Omental fat pad (tissue), 4 donors: ENCODE measurements around the gene HTR3A. TPM values are rescaled to one million over a fixed set of nuclear protein-coding genes. Genes with fewer than 3 reads are reported as not detected.

Source experiments
- ATAC-seq: fragments of 150-250 bp; one replicate; pipeline ENCODE4 v1.9.1; 2016; ENCODE audit warnings: mild to moderate bottlenecking, moderate library complexity; ENCODE audit not compliant: low FRiP score
- DNase-seq: peaks from one replicate; pipeline ENCODE4 v3.0.0-alpha.2; 2019; ENCODE audit warnings: low spot score
- CTCF ChIP-seq, 3 donors: fragments of 450-650 bp; IDR thresholded peaks; one replicate each; pipeline ENCODE4 v1.5.1; 2016 to 2017; ENCODE audit warnings: antibody characterized with exemption in 3 of 3, mild to moderate bottlenecking in 3 of 3, moderate library complexity in 2 of 3
- total RNA-seq, 4 donors: library from RNA; depleted of rRNA; stranded (reverse); fragments of >200 nt; gene quantifications; one replicate each; pipeline ENCODE4 v1.1.0, GENCODE V29; 2016

Gene HTR3A
- total RNA-seq, 4 donors from 2014 or later, result 0.88 TPM; not detected in 3

DNA sequence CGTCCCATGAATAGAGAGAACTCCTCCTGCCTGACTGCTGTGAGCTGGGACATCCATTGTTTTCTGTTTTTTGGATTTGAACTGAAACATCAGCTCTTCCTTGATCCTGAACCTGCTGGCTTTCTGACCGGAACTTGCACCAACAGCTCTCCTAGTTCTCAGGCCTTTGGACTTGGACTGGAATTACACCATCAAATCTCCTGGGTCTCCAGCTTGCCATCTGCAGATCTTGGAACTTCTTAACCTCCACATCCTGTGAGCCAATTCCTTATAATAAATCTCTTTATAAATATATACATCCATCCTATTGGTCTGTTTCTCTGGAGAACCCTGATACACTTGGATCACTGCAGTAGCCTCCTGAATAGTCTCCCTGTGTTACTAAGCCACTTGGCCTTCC is 42.1 kb downstream of the HTR3A start:
- no peak for DNase-seq
- ATAC-seq, result no peak
- TF ChIP-seq CTCF (IDR thresholded peaks at IDR 0.05), result no peak

DNA sequence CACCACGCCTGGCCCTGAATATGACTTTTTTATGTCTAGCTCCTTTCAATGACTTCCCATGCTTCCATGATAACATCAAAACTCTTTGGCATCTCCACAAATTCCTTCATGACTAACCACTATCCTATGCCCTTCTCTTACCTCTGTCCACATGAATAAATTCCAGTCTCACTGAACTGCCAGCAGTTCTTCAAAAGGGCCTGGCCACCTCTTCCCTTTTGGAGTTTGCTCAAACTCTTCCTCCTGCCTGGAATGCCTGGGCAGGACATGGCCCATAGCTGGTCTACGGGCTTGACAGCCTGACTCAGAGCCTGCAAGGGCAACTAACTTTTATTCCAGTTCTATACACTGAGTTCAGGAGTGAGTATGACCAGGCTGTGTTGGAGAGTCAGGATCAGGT is 42.8 kb downstream of the HTR3A start:
- TF ChIP-seq CTCF (IDR thresholded peaks at IDR 0.05), result no peak
- ATAC-seq (no peak), DNase-seq (no peak)

DNA sequence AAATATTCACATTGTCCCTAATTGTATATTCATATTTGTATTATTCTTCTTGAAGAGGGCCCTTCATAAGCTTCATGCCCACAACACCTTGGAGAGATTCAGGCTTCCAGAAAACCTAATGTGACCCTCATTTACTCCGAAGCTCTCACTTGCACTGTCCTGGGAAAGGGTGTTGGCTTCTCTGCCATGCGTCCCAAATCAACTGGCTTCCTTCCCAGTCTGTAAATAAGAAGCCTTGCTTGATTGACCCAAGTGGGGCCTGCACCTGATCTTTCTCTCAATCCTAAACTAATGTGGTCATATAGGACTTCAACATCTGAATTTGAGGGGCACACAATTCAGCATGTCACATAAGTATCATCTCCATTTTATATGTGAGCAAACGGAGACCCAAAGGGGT is 44.1 kb downstream of the HTR3A start:
- ATAC-seq (no peak), DNase-seq (no peak)
- no peak for TF ChIP-seq CTCF (IDR thresholded peaks at IDR 0.05)

- ATAC-seq (no peak), DNase-seq (no peak)
- no peak for TF ChIP-seq CTCF (IDR thresholded peaks at IDR 0.05)
These were observed 44.7 kb downstream of the HTR3A start for GRCh38 chr11:114019574-114019973.

- no peak for TF ChIP-seq CTCF (IDR thresholded peaks at IDR 0.05)
- ATAC-seq, result no peak
- DNase-seq, result no peak
These were observed 50.5 kb downstream of the HTR3A start for GRCh38 chr11:114025329-114025907.

- DNase-seq (no peak), ATAC-seq (no peak)
- TF ChIP-seq CTCF (IDR thresholded peaks at IDR 0.05), result no peak
These were observed 51.4 kb downstream of the HTR3A start for GRCh38 chr11:114026355-114026754.

DNA sequence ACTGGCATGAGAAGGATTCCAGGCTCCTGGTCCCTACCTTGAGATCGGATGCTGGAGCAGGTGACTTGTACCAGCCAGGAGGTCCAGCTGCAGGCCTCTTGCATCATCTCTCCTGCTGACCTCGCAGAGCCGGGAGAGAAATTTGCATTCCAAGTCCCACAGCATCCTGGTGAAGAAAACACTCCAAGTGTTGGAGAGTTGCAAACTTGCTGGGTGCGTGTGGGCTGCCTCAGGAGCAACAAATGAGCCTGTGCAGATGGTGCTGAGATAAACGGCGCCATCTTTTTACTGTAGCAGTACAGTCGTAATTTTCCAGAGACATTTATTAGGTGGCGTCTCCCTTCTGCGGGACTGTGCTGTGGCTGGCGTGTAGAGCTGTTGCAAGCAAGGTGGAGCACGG is 52.5 kb downstream of the HTR3A start:
- no peak for TF ChIP-seq CTCF (IDR thresholded peaks at IDR 0.05)
- ATAC-seq (no peak), DNase-seq (no peak)
